NB4 (cell line): ENCODE results near the gene LRRN4.

Source experiments
- POLR2A ChIP-seq: IDR thresholded peaks from 2 replicates; pipeline ENCODE4 v1.6.1; 2011; ENCODE audit warnings: mild to moderate bottlenecking; ENCODE audit not compliant: insufficient read length; ENCODE audit errors: extremely low read depth
- TF ChIP-seq, protein P1 (sequence below): IDR thresholded peaks from one replicate; pipeline ENCODE4 v1.5.1; 2012; ENCODE audit warnings: low read depth, low read length
- TF ChIP-seq, protein P2 (sequence below): IDR thresholded peaks from 2 replicates; pipeline ENCODE4 v1.6.1; 2011; ENCODE audit warnings: low read depth, low read length

DNA sequence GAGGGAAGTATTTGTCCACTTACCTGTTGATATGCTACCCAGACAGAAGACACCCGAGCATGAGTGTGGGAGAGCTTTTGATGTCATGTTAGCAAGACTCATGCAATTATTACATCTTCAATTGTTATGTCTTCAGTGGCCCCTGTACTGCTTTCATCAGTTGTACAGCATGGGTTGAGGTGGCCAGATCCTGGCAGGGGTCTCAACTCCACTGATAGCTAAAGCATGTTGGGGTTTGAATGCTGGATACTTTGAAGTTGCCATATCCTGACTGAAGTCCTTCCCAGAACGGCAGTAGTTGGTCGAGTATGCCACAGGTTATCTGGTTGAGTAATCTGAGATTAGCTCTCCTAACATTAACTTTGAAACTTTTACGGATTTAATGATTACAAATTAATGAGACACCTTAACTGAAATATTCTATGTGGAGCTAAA is 46.7 kb downstream of the LRRN4 start:
- TF ChIP-seq POLR2A, result no peak
- TF ChIP-seq, protein P1, sequence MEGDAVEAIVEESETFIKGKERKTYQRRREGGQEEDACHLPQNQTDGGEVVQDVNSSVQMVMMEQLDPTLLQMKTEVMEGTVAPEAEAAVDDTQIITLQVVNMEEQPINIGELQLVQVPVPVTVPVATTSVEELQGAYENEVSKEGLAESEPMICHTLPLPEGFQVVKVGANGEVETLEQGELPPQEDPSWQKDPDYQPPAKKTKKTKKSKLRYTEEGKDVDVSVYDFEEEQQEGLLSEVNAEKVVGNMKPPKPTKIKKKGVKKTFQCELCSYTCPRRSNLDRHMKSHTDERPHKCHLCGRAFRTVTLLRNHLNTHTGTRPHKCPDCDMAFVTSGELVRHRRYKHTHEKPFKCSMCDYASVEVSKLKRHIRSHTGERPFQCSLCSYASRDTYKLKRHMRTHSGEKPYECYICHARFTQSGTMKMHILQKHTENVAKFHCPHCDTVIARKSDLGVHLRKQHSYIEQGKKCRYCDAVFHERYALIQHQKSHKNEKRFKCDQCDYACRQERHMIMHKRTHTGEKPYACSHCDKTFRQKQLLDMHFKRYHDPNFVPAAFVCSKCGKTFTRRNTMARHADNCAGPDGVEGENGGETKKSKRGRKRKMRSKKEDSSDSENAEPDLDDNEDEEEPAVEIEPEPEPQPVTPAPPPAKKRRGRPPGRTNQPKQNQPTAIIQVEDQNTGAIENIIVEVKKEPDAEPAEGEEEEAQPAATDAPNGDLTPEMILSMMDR, result no peak
- TF ChIP-seq, protein P2, sequence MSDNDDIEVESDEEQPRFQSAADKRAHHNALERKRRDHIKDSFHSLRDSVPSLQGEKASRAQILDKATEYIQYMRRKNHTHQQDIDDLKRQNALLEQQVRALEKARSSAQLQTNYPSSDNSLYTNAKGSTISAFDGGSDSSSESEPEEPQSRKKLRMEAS, result no peak
